Measurements from ENCODE around the gene OR7A5.
"Not testable (repeated sequence)": the region's sequence is repeated elsewhere in the genome, so short reads cannot be mapped to it uniquely, and the experiment has no call there.

Gene OR7A5

GRCh38 chr19:14783410-14783998, 51.5 kb downstream of the OR7A5 start:
- not testable (repeated sequence) for DNase-seq

- DNase-seq, result no peak
Observed at GRCh38 chr19:14782626-14783409, 52.2 kb downstream of the OR7A5 start.

- DNase-seq, result not testable (repeated sequence)
Observed at GRCh38 chr19:14781713-14782536, 53.1 kb downstream of the OR7A5 start.

GRCh38 chr19:14780622-14781225, 54.3 kb downstream of the OR7A5 start:
- not testable (repeated sequence) for DNase-seq

GRCh38 chr19:14779151-14779550, 55.8 kb downstream of the OR7A5 start:
- no peak for DNase-seq

- DNase-seq, result not testable (repeated sequence)
Observed at GRCh38 chr19:14778110-14778845, 56.7 kb downstream of the OR7A5 start, which contains the start of gene ADGRE2. Gene ADGRE2, minus strand, starts transcription at chr19:14778560. Its CDS starts 1,804 bp downstream, at chr19:14776756.

- not testable (repeated sequence) for DNase-seq
Observed at GRCh38 chr19:14777645-14778044, 57.3 kb downstream of the OR7A5 start.
